HUES6 (cell line): ENCODE results near the gene ACSM2A.
"Not testable (repeated sequence)": the region's sequence is repeated elsewhere in the genome, so short reads cannot be mapped to it uniquely, and the experiment has no call there.

Source experiments
- H3K27ac ChIP-seq: 2 replicates; pipeline ENCODE4 v1.7.0; 2013; ENCODE audit warnings: low read depth, mild to moderate bottlenecking, low read length, inconsistent platforms
- H3K27me3 ChIP-seq: 2 replicates; pipeline ENCODE4 v1.6.1; 2013; ENCODE audit warnings: low read length; ENCODE audit not compliant: control insufficient read depth, insufficient read depth
- H3K36me3 ChIP-seq: 2 replicates; pipeline ENCODE4 v1.6.1; 2013; ENCODE audit warnings: low read length; ENCODE audit not compliant: control insufficient read depth, insufficient read depth
- H3K4me1 ChIP-seq: 2 replicates; pipeline ENCODE4 v1.6.1; 2013; ENCODE audit warnings: low read length; ENCODE audit not compliant: control insufficient read depth, insufficient read depth
- H3K4me3 ChIP-seq: 2 replicates; pipeline ENCODE4 v1.5.1; 2013; ENCODE audit warnings: low read depth, low read length
- H3K9ac ChIP-seq: one replicate; pipeline ENCODE4 v1.6.1; 2013; ENCODE audit warnings: mild to moderate bottlenecking, low read length
- H3K9me3 ChIP-seq: 2 replicates; pipeline ENCODE4 v1.6.1; 2013; ENCODE audit warnings: low read depth, low read length; ENCODE audit not compliant: control insufficient read depth, insufficient read depth

The ACSM2A gene

DNA sequence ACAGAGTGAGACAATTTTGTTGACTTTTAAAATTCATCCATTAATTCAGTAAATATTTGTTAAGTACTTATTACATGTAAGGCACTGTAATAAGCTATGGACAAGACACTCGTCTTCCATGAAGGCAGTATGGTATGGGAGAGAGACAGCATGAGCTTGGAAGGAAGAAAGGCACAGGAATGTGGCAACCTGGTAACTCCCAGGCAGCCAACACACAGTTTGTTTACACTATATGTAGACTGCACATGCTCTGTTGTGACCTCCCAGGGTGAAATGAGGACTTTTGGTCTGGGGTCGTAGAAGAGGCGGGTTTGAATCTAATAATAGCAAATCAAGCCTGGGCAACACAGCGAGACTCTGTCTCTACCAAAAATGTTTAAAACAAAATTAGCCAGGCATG, 9.0 kb downstream of the ACSM2A start:
- not testable (repeated sequence) for H3K27ac ChIP-seq, H3K36me3 ChIP-seq, H3K27me3 ChIP-seq, H3K9me3 ChIP-seq, H3K4me1 ChIP-seq, H3K4me3 ChIP-seq, H3K9ac ChIP-seq

DNA sequence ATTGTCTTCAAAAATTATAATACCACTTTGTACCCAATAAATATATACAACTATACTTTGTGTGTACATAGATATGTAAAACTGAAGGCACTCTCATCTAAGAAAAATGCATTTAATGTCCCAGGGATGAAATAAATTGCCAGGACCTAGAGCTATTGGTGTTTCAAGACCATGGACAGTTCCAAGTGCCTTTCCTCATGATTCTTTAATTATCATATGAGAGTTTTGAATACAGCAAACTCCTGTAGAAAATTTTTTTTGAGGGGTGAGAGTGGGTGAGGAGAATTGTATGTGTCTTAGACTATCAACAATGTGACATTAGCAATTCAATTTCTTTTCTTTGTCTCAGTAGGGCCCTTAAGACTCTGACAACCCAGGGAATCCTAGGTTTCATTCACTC, 17.6 kb downstream of the ACSM2A start:
- H3K27me3 ChIP-seq, H3K27ac ChIP-seq, H3K9ac ChIP-seq, H3K4me1 ChIP-seq, H3K36me3 ChIP-seq, H3K9me3 ChIP-seq, H3K4me3 ChIP-seq: not testable (repeated sequence)

DNA sequence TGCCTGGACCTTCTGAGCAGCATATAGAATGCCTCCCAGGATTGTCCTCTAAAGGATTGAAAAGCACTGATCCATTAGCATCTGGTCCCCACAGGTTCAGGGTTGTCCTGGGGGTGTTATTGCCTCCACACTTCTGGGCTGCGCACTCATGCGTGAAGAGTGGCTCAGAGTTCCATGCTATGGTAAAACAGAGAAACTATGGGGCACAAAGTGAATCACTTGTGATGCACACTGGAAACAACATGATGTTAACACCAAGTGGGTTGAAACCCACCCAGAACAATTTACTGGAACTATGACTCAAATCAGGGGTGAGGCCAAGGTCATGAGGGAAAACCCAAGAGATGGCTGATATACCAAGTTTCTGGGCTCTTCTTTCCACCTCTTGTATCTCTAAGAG, 18.6 kb downstream of the ACSM2A start:
- H3K36me3 ChIP-seq, H3K4me3 ChIP-seq, H3K9ac ChIP-seq, H3K4me1 ChIP-seq, H3K27ac ChIP-seq, H3K9me3 ChIP-seq, H3K27me3 ChIP-seq: not testable (repeated sequence)

DNA sequence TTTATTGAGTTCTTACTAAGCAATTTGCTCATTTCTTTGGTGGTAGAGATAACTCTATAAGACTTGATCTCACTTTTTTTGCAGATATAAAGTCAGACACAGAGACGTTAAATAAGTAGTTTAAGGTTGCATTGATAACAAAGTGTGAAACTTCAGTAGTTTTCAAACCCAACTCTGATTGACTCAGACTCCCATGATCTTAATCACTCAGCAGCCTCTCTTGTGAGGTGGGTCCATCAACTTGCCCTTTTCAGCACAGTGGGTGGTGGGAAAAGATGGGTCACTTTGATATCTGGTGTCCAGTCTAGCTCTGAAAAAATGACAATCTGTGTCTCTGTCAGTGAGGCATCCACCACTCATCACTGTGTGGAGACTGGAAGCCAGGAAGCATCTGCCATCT, 19.4 kb downstream of the ACSM2A start:
- H3K9me3 ChIP-seq, H3K27ac ChIP-seq, H3K9ac ChIP-seq, H3K4me1 ChIP-seq, H3K4me3 ChIP-seq, H3K27me3 ChIP-seq, H3K36me3 ChIP-seq: not testable (repeated sequence)

DNA sequence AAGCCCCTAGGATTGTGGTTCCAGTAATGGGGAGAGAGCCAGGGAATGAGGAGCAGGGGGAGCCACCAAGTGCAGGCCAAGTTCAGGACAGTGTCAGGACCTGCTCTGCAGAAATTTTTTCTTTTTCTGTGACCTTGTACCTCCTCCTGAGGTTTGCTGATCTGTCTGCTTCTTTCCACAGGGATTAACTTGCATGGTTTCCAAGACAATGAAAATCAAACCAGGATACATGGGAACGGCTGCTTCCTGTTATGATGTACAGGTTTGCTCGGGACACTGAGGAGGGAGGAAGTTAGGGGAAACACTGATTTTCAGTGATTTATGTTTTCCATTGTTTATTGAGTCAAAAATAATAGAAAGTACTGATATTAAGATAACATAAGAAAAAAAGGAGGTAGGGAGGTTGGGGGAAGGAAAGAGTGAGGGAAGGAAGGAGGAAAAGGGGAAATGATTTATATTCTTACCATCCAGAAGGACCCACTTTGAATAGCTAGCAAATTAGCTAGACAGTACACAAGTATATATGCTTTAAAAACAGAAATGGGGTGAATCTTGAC, 25.9 kb downstream of the ACSM2A start:
- not testable (repeated sequence) for H3K4me3 ChIP-seq, H3K4me1 ChIP-seq, H3K27me3 ChIP-seq, H3K9me3 ChIP-seq, H3K27ac ChIP-seq, H3K36me3 ChIP-seq, H3K9ac ChIP-seq

DNA sequence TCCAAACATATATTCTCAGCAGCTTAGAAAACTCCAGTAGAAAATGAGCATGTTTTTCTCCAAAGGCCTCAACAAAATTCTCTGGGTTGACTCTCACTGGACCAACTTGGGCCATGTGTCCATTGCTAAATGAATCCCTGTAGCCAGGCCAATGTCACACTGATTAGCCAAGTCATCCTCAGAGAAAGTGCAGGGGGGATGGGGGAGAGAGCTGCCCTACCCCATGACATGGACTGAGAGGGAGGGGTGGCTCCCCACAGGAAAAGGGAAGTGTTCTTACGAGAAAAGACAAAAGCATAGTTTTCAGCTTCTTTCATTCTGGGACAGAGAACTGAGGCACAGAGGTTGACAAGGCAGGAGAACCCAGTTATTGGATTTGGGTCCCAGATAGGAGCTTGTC, 32.7 kb downstream of the ACSM2A start:
- not testable (repeated sequence) for H3K9ac ChIP-seq, H3K27me3 ChIP-seq, H3K4me1 ChIP-seq, H3K9me3 ChIP-seq, H3K27ac ChIP-seq, H3K4me3 ChIP-seq, H3K36me3 ChIP-seq

DNA sequence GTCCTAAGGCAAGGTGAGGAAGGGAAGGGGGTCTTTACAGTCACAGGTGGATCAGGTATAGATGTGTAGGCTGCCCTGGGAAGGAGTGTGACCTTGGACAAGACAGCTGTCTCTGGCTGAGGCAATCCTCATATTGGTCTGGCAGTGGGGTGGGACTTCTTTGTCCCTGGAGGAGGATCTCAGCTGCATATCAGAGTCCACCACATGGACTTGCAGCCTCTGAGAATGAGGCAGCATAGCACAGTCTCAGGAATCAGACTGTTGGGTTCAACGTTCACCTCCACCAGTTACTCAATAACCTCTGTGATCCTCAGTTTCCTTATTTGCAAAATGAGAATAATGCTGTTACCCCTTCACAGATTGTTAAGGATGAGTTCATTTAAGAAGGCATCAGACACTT, 33.4 kb downstream of the ACSM2A start:
- no peaks in the 10 kb centered on the region for H3K36me3 ChIP-seq
- no peaks in the 10 kb centered on the region for H3K9me3 ChIP-seq
- H3K4me3 ChIP-seq: no peak overlapping the region
- no peak overlapping the region for H3K27ac ChIP-seq
- H3K9ac ChIP-seq: no peak overlapping the region
- no peaks in the 10 kb centered on the region for H3K4me1 ChIP-seq
- H3K27me3 ChIP-seq: peaks cover 2% of the 10 kb centered on the region; the same call in 1 of the 2 replicates

DNA sequence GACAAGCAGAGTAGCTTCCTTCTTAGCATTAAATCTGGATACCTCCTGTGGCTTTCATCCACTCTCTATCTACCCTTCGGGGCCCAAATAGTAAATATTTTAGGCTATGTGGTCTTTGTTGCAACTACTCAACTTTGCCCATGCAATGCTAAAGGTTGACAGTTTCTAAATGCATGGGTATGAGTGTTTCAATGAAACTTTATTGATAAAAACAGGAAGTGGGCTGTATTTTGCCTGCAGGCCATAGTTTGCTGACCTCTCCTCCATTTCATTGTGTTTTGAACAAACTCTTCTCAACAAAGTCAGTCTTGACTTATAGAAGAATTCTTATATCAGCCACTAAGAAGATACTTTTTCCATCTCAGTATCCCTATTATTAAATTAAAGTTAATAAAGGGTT, 34.1 kb downstream of the ACSM2A start:
- Histone ChIP-seq H3K27ac (no peak overlapping the region), H3K4me3 (no peak overlapping the region), H3K27me3 (peaks cover 2% of the 10 kb centered on the region; the same call in 1 of the 2 replicates), H3K9me3 (no peaks in the 10 kb centered on the region), H3K9ac (no peak overlapping the region), H3K4me1 (no peaks in the 10 kb centered on the region), H3K36me3 (no peaks in the 10 kb centered on the region)

DNA sequence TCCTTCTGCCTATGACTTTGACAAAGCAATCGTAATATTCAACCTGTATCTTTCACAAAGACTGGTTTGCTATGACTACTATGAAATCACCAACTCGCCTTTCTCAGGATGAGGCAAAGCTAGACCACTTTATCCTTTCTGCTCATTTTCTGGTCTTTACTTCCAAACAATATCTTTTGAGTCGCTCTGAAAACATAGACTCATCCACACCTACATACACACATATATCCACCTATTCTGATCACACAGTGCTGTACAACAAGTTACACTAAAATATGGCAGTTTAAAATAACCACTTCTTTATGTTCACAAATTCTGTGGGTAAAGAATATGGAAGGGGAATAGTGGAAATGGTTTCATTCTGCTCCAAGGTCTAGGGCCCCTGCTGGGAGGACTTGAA, 39.7 kb downstream of the ACSM2A start:
- H3K9ac ChIP-seq, H3K36me3 ChIP-seq, H3K9me3 ChIP-seq, H3K27me3 ChIP-seq, H3K4me1 ChIP-seq, H3K4me3 ChIP-seq, H3K27ac ChIP-seq: not testable (repeated sequence)

DNA sequence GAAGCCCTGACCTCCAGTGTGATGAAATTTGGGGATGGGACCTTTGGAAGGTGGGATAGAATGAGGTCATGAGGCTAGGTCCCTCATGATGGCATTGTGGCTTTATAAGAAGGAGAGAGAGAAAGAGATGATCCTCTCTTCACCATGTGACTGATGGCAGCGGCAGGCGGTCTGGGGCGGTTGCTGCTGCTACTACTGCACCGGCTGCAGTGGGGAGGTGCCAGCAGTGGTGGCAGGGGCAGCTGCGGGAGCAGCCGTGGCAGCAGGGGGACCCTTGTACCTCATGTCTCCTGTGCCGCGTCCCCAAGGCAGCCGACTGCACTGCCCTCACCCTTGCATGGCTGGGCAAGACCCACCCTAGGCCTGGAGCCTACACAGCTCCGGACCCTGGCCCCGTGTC, 40.1 kb downstream of the ACSM2A start:
- not testable (repeated sequence) for H3K4me1 ChIP-seq, H3K9me3 ChIP-seq, H3K27me3 ChIP-seq, H3K27ac ChIP-seq, H3K9ac ChIP-seq, H3K36me3 ChIP-seq, H3K4me3 ChIP-seq

DNA sequence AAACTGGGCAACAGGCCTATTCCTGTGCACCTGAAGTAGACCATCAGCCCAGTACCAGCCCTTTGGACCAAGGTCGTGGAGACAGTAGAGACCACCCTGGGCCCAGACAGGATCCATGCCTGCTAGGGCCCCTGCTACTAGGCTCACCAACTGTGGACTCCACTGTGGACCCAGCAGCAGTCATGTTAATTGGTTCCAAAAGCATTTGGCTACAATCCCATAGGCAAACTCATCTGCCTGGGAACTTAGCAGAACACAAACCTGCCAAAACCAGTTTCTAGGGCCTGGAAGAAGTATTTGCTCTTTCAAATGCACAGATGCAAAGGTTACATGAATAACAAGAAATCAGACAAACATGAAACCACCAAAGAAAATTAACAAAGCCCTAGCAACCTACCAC, 53.1 kb downstream of the ACSM2A start:
- no peak overlapping the region for H3K9ac ChIP-seq
- H3K9me3 ChIP-seq: peaks cover 53% of the 10 kb centered on the region
- no peak overlapping the region for H3K27ac ChIP-seq
- H3K36me3 ChIP-seq: no peaks in the 10 kb centered on the region
- H3K4me1 ChIP-seq: no peaks in the 10 kb centered on the region
- H3K4me3 ChIP-seq: no peak overlapping the region
- no peaks in the 10 kb centered on the region for H3K27me3 ChIP-seq

DNA sequence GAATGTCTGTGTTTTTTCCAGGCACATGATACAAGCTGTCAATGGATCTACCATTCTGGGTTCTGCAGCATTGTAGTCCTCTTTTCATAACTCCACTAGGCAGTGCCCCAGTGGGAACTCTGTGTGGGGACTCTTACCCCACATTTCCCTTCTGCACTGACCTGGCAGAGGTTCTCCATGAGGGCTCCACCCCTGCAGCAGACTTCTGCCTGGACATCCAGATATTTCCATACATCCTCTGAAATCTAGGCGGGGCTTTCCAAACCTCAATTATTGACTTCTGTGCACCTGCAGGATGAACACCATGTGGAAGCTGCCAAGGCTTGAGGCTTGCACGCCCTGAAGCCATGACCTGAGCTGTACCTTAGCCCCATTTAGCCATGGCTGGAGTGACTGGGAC, 56.0 kb downstream of the ACSM2A start:
- Histone ChIP-seq H3K4me3 (no peak overlapping the region), H3K9me3 (peaks cover 55% of the 10 kb centered on the region)

More for the DNA sequence above, 56.0 kb downstream of the ACSM2A start:
- H3K9ac ChIP-seq: no peak overlapping the region
- H3K27me3 ChIP-seq: no peaks in the 10 kb centered on the region
- no peak overlapping the region for H3K27ac ChIP-seq
- no peaks in the 10 kb centered on the region for H3K36me3 ChIP-seq
- H3K4me1 ChIP-seq: no peaks in the 10 kb centered on the region
